Fibroblast of skin of abdomen (primary cell): Measurements from ENCODE around the gene ZG16B.

Source experiments
- DNase-seq: peaks from one replicate; pipeline ENCODE4 v3.0.0-alpha.2; 2013

ZG16B gene

GRCh38 chr16:2825049-2825742, 4.9 kb upstream of the ZG16B start:
- DNase-seq = no peak

DNA sequence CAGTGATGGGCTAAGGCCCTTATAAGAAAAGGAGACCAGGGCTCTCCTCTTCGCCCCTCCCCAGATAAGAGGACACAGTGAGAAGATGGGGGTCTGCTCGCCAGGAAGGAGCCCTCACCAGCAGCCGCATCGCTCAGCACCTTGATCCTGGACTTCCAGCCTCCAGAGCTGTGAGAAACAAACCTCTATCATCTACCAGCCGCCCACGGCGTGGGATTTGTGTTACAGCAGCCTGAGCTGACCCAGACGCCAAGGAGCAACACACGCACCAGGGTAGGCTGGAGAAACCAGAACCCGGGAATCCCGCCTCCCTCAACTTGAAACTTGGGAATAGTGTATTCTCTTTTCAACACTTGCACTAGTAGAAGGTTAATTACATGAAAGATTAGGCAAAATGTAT, 4.2 kb upstream of the ZG16B start:
- no peak for DNase-seq

DNA sequence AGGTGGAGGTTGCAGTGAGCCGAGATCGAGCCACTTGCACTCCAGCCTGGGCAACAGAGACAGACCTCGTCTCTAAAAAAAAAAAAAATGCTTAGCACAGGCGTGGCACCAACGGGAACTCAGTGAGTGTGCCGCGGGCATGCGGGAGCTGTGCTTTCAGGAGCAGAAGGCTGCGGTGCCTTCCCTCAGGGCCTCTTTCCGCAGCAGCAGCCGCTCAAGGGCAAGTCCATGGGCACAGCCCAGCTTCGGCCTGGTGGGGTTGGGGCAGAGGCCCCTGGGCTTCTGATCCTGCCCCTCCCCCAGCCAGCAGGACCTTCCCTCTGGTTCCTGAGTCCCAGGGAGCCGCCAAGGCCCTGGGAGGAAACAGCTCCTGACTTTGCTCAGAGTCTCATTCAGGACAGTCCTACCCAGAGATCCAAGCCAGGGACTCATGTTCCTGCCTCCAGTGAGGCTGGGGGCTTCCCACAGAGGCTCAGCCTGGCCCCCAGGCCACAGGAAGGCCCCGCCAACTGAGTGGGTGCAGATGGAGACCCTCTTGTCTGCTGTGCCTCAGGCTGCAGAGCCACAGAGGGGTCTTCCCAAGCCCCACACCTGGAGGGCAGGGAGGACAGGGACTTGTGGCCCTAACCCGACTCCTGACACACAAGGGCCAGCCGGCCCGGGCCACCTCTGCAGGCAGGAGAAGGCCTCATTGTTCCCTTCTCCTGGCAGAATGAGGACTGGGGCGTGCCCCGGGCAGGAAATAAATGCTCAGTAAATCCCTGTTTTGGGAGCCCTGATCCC, 3.3 kb upstream of the ZG16B start:
- DNase-seq = no peak

DNA sequence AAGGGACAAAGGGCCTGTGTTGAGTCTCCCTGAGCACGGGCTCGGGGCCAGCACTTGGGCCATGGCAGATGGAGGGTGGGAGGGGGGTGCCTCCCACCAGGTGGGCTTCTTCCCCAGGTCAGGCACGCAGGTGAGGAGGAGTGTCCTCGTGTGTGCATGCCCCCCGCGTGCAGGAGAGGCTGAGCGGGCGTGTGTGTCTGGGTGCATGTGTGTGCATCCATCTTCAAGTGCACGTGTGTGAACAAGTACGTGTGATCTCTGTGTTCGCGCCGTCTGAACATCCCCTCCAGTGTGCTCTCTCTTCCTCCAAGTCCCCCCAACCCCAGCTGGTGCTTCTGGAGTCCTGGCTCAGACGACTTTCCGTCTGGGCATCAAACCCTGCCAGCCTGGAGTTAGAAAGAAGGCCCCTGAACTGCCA, 2.7 kb upstream of the ZG16B start:
- no peak for DNase-seq

GRCh38 chr16:2827831-2828520, 2.1 kb upstream of the ZG16B start:
- no peak for DNase-seq

DNA sequence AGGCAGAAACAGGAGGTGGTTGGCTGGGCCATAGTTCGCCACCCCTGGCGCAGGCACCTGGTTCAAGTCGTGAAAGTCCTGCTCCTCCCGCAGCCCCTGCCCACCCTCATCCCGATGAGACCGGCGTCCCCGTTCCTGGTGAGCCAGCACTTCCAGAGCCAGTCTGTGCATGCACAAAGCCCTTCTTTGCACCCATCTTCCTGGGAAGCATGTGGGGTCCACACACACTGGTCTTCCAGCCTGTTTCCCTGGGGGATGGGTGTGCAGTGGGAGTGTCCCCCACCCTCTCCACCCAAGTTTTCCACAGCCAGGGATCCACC, 1.6 kb upstream of the ZG16B start:
- DNase-seq = no peak

GRCh38 chr16:2828876-2829430, 1.1 kb upstream of the ZG16B start:
- DNase-seq = no peak

- no peak for DNase-seq
Measured at GRCh38 chr16:2830355-2830695, 222 bp downstream of the ZG16B start.

DNA sequence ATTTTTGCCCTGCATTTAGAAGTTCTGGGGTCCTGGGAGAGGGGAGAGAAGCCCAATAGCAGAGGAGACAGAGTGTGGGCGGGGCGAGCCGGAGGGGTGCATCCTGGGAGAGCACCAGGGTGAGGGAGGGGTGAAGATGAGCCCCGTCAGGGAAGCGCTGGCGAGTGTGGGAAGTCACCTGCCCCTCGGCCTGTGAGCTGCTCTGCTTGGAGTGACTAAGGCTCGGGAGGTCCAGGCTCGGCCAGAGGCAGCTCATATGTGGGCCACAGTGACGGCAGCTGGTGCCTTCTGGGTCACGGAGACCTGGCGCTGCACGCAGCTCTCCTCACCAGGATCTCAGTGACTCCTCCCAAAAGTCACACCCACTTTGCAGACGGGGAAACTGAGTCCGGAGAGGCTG, 1.1 kb downstream of the ZG16B start:
- no peak for DNase-seq

- DNase-seq = no peak
Measured at GRCh38 chr16:2833776-2834175, 3.7 kb downstream of the ZG16B start.

- DNase-seq = no peak
Measured at GRCh38 chr16:2834968-2835367, 4.9 kb downstream of the ZG16B start.

DNA sequence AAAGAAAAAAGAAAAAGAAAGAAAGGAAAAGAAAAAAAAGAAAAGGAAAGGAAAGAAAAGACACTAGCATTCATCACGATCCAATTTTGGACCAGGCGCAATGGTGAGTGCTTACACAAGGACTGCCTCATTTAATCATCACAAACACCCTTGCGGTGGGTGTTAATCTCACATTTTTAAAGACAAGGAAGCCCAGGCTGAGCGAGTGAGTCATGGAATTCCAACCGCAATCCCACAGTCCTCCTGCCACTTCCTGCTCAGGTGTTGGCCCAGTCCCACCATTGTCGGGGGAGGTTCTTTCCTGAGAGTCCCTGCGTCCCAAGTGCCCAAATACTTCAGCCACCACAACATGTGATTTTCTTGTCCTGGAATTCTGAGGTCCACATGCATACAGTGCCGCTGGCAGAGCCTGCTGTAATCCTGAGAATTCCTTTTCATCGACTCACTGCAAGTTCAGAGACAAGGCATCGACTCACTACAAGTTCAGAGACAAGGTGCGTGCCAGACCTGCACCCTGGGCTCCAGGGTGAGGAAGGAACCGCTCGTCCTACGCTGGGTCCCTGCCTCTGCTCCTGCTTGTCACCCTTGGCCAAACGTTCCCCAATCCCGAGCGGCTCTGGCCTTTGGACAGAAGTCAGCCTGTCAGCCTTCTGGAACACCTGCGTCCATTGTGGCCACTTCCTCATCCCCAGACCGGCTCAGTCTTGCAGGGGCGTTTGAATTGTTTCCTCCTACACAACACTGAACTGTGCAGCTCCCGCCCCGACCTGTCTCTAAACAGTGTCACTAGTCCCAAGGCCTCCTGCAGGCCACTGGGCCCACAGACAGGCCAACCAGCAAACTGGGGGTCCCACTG, 5.8 kb downstream of the ZG16B start:
- DNase-seq = peak; percentile 100

DNA sequence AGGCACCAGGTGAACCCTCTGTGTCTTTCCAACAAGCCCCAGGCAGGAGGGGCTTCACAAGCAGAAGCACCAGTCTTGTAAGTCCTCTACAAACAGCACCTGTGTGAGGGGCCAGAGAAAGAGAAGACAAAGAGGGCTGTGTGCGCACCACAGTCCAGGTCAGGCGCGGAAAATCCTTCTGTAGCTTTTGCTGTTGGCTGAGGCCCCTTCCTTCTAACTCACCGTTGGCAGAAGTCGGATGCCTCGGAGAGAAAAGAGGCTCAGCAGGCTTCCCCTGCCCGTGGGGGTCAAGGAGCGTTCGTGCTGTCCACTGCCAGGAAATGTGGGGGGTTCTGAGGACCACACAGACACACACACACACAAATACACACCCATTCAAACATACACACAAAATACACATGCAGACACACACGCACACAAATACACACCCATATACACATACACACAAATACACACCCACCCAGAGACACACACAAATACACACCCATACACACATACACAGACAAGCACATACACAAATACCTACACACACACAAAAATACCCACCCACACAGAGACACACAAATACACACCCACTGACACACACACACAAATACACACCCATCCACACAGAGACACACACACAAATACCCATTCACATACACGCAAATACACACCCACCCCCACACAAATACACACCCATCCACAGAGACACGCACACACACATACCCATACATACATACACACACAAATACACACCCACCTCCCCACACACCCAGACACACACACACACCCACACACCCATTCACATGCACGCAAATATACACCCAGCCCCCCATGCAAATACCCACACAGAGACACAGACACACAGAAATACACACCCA, 6.8 kb downstream of the ZG16B start:
- no peak for DNase-seq

GRCh38 chr16:2838928-2839327, 8.8 kb downstream of the ZG16B start:
- peak; percentile 76 for DNase-seq

- DNase-seq = no peak
Measured at GRCh38 chr16:2839650-2840450, 9.7 kb downstream of the ZG16B start.

GRCh38 chr16:2840914-2841313, 10.8 kb downstream of the ZG16B start:
- no peak for DNase-seq

DNA sequence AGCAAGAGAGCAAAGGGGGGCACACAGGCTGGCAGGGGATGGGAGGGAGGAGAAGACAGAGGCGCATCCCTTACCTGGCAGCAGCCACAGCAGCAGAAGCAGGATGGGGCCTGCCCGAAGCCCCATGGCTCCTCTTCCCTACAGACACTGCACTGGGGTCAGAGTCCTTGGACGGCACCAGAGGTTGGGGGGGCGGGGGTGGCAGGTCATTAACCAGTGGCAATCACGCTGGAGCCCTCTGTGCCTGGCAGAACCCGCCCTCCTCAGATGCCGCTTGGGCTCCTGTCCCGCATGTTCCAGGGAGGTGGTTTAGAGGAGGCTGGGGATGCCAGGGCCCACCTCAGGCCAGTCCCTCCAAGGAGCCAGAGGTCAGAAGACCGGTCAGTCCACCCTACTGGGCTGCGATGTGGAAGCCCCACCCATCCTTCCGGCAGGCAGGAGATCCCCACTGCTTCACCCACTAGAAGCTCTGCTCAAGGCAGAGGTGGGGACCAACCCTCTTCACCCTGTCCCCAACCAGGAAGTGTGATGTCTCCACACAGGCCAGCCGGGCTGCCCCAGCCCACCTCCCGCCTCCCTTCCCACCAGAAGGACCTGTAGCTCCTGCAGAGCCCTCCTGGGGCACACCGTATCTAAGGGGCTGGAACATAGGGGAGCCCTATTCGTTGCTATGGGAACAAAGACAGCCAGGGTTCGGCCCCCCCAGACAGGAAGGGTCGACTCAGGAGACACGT, 11.7 kb downstream of the ZG16B start:
- DNase-seq = no peak

DNA sequence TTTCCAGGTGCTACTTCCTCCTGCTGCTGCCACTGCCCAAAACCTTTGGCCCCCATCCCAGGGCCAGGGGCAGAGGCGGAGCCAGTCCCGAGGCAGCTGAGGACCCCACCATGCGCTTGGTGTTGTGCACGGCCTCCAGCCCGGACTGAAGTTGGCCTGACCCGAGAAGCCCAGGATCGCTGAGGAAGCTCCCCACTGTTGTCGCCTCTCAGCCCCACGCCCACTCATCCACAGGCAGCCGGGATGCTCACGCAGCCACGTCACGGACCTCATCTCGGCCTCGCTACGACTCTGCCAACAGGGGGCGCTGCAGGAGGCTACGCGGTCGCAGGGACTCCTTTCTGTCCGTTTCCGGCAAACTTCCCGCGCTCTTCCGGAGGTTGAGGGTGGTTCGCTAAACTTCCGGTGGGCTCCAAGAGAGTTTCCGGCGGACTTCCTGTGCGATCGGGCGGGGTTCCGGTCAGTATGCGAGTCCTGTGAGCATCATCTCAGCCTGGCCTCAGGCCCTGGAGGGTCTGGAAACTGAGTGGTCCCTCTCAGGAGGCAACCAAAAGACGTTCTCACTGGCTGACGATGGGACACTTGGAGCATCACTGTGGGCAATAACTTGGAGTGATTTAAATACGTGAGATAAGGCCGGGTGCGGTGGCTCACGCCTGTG, 12.4 kb downstream of the ZG16B start:
- peak; percentile 39 for DNase-seq

DNA sequence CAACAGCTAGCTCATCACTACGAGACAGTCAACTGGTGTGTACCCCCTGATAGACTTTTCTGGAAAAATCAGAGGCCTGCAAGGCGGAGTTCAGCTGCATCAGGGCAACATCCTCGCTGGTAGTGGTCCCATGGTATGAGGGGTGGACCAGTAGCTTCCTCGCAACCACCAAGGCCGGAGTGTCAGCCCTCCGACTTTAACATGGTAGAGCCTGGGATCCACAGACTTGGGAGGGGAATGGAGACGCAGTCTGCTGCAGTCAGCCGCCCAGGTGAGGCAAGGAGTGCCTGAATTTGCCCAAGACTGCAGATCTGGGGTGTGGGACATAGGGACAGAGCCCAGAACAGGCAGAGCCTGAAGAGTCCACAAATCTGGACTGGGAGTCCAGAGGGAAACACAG, 13.4 kb downstream of the ZG16B start:
- no peak for DNase-seq

DNA sequence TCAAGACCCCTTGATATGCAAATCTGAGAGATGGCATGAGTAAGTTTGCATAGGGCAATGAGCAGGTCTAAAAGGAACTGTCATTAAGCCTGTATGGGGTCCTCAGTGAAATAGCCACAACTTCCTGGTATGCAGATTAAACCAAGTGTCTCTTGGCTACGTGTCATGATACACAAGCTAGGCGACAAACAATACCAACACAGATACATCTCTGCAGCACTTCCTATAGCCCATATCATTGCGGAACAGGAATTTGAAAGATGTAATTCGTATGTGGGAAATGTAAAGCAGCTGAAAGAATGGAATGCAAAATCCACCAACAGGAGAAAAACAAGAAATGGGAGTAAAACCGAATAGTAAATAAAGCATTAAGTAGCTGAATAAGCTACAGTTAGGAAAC, 15.0 kb downstream of the ZG16B start:
- DNase-seq = no peak
